CD4-positive, alpha-beta T cell (primary cell): ENCODE results near the gene IGFBP4. TPM values are rescaled to one million over a fixed set of nuclear protein-coding genes. Genes with fewer than 3 reads are reported as not detected.
A peak's percentile ranks its signal among the peaks of the same experiment; 100 is the strongest.

ENCODE experiments used
- ATAC-seq: fragments of 200-7000 bp; cut with Tn5 transposase; one replicate; pipeline ENCODE4 v1.10.0; 2022; ENCODE audit warnings: mild to moderate bottlenecking; ENCODE audit not compliant: poor library complexity
- CTCF ChIA-PET: fragments of 350-600 bp; sonication (Branson Sonifier 250); formaldehyde crosslinking; loops from one replicate; lab custom pipeline; 2021; ENCODE audit warnings: antibody characterized with exemption, inconsistent platforms; lab: Charles Lee
- POLR2A ChIA-PET: fragments of 350-600 bp; sonication (Branson Sonifier 250); formaldehyde crosslinking; loops from one replicate; lab custom pipeline; 2021; ENCODE audit warnings: antibody characterized with exemption, inconsistent platforms; lab: Charles Lee
- DNase-seq, 14 experiments: peaks; one replicate each; pipeline ENCODE4 v3.0.0-alpha.2; 2013 to 2020; ENCODE audit warnings: mixed read lengths in 2 of 14
- H3K27ac ChIP-seq, 2 donors: one replicate each; pipeline versions ENCODE4 v1.5.1 to v1.7.0; 2013; ENCODE audit warnings: low read length in 2 of 2, low read depth in 1 of 2, mild to moderate bottlenecking in 1 of 2
- H3K27me3 ChIP-seq, 2 experiments: 1 replicate in 1 of 2; 2 replicates in 1 of 2; pipeline versions ENCODE4 v1.6.1 to v1.7.0; 2013; ENCODE audit warnings: low read length in 2 of 2, control low read depth in 1 of 2, mild to moderate bottlenecking in 1 of 2, moderate library complexity in 1 of 2; ENCODE audit not compliant: insufficient read depth in 2 of 2, control insufficient read depth in 1 of 2
- H3K36me3 ChIP-seq: one replicate; pipeline ENCODE4 v1.6.1; 2013; ENCODE audit warnings: low read length, control low read depth; ENCODE audit not compliant: insufficient read depth
- H3K4me1 ChIP-seq: one replicate; pipeline ENCODE4 v1.6.1; 2013; ENCODE audit warnings: low read length, control low read depth; ENCODE audit not compliant: insufficient read depth
- H3K4me3 ChIP-seq: one replicate; pipeline ENCODE4 v1.5.1; 2013; ENCODE audit warnings: mild to moderate bottlenecking, low read length, moderate library complexity
- H3K9me3 ChIP-seq, 2 experiments: 1 replicate in 1 of 2; 2 replicates in 1 of 2; pipeline versions ENCODE4 v1.6.1 to v1.7.0; 2013; ENCODE audit warnings: low read length in 2 of 2, mild to moderate bottlenecking in 2 of 2, control low read depth in 1 of 2, moderate library complexity in 1 of 2; ENCODE audit not compliant: control insufficient read depth in 1 of 2, insufficient read depth in 1 of 2
- H3K27ac Mint-ChIP-seq: one replicate; pipeline ENCODE4 v1.8.0; 2020; ENCODE audit warnings: mixed read lengths
- H3K27me3 Mint-ChIP-seq: one replicate; pipeline ENCODE4 v1.8.0; 2021; ENCODE audit warnings: mixed read lengths
- H3K36me3 Mint-ChIP-seq: one replicate; pipeline ENCODE4 v1.8.0; 2021; ENCODE audit warnings: low read depth, mixed read lengths
- H3K4me1 Mint-ChIP-seq: one replicate; pipeline ENCODE4 v1.8.0; 2021; ENCODE audit warnings: low read depth, mixed read lengths
- H3K4me3 Mint-ChIP-seq: one replicate; pipeline ENCODE4 v1.8.0; 2020; ENCODE audit warnings: mild to moderate bottlenecking, mixed read lengths
- H3K9me3 Mint-ChIP-seq: one replicate; pipeline ENCODE4 v1.8.0; 2020; ENCODE audit warnings: mixed read lengths
- intact Hi-C, 2 experiments: fragments of 100-400 bp; cut with DNase I in 1 of 2; cut with micrococcal nuclease in 1 of 2; formaldehyde crosslinking; loops; one replicate each; pipeline versions ENCODE4 v1.15.1 to v1.9.0; 2023 to 2025; cut with DNase I, micrococcal nuclease
- total RNA-seq, 174 experiments: library from RNA in 2 of 174; stranded (reverse) in 2 of 174; gene quantifications; one replicate each; pipeline ENCODE4 v1.2.3 and lab custom pipeline; 2021 to 2026
- TF ChIP-seq, protein P1 (sequence below): fragments of 200-600 bp; IDR thresholded peaks from one replicate; pipeline ENCODE4 v1.8.0; 2022; ENCODE audit warnings: antibody characterized with exemption, mild to moderate bottlenecking

Gene IGFBP4
- total RNA-seq, 2 experiments from 2014 or later = 2.5 to 2.6 TPM

DNA sequence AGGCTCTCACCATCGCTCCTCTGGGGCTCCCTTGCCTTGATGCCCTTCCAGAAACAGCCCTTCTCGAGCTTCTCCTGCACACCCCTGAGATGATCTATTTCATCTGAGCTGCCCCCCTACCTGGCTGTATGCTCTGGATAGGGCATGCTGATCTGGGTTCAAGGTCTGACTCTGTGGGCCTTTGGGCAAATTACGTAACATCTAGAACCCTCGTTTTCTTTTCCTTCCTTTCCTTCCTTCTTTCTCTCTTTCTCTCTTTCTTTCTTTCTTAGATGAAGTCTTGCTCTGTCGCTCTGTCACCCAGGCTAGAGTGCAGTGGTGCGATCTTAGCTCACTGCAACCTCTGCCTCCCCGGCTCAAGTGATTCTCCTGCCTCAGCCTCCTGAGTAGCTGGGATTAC is 37.9 kb downstream of the IGFBP4 start:
- Histone ChIP-seq H3K4me1 (peaks cover 81% of the 10 kb centered on the region), H3K4me3 (no peak overlapping the region), H3K9me3 (no peaks in the 10 kb centered on the region), H3K27ac (peak overlapping the region; percentile 57 to 71), H3K36me3 (no peaks in the 10 kb centered on the region), H3K27me3 (no peaks in the 10 kb centered on the region)
- H3K9me3 Mint-ChIP-seq = no peaks in the 10 kb centered on the region
- H3K27me3 Mint-ChIP-seq = no peaks in the 10 kb centered on the region
- peak overlapping the region; percentile 97 for H3K27ac Mint-ChIP-seq
- CTCF ChIA-PET = interaction anchor here (1.4 to 3.9 kb wide), 2 partner anchors 9 to 52 kb away, joined by 3 to 17 read pairs; no protein-coding TSS in a partner anchor
- peak overlapping the region; percentile 68 for H3K4me3 Mint-ChIP-seq
- intact Hi-C loops = loop anchor here in 1 of 2 experiments (5.0 kb wide), 1 partner anchor 136 kb away; no protein-coding TSS in a partner anchor
- DNase-seq = no peak
- TF ChIP-seq, protein P1, sequence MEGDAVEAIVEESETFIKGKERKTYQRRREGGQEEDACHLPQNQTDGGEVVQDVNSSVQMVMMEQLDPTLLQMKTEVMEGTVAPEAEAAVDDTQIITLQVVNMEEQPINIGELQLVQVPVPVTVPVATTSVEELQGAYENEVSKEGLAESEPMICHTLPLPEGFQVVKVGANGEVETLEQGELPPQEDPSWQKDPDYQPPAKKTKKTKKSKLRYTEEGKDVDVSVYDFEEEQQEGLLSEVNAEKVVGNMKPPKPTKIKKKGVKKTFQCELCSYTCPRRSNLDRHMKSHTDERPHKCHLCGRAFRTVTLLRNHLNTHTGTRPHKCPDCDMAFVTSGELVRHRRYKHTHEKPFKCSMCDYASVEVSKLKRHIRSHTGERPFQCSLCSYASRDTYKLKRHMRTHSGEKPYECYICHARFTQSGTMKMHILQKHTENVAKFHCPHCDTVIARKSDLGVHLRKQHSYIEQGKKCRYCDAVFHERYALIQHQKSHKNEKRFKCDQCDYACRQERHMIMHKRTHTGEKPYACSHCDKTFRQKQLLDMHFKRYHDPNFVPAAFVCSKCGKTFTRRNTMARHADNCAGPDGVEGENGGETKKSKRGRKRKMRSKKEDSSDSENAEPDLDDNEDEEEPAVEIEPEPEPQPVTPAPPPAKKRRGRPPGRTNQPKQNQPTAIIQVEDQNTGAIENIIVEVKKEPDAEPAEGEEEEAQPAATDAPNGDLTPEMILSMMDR = no peak
- H3K4me1 Mint-ChIP-seq = peaks cover 68% of the 10 kb centered on the region
- ATAC-seq = no peak
- H3K36me3 Mint-ChIP-seq = no peaks in the 10 kb centered on the region
- POLR2A ChIA-PET = interaction anchor here (0.7 to 5.0 kb wide), 18 partner anchors 9 to 166 kb away, joined by 3 to 74 read pairs (median 6); partner anchors contain the start of genes IGFBP4 and TOP2A

DNA sequence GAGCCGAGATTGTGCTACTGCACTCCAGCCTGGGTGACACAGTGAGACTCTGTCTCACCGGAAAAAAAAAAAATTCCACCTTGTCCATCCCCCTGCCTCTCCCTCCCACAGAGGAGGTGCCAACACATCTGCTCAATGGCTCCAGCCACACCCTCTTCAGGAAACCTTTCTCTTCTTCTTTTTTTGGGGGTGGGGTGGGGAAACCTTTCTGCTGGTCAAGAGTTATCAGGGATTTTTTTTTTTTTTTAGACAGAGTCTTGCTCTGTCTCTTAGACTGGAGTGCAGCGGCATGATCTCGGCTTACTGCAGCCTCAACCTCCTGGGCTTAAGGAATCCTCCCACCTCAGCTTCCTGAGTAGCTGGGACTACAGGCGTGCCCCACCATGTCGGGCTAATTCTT is 39.5 kb downstream of the IGFBP4 start:
- peak overlapping the region; percentile 97 for H3K27ac Mint-ChIP-seq
- no peak for ATAC-seq
- no peaks in the 10 kb centered on the region for H3K9me3 ChIP-seq
- intact Hi-C loops = loop anchor here in 1 of 2 experiments (5.0 kb wide), 1 partner anchor 135 kb away; no protein-coding TSS in a partner anchor
- no peaks in the 10 kb centered on the region for H3K36me3 Mint-ChIP-seq
- no peak overlapping the region for H3K4me3 Mint-ChIP-seq
- peaks cover 71% of the 10 kb centered on the region for H3K4me1 ChIP-seq
- ChIA-PET CTCF (no interaction called here), POLR2A (interaction anchor here (5.0 kb wide), 1 partner anchor 50 kb away, joined by 74 read pairs; no protein-coding TSS in a partner anchor)
- no peaks in the 10 kb centered on the region for H3K27me3 ChIP-seq
- no peaks in the 10 kb centered on the region for H3K27me3 Mint-ChIP-seq
- TF ChIP-seq, protein P1 = no peak
- DNase-seq = no peak
- H3K27ac ChIP-seq = no peak overlapping the region
- H3K36me3 ChIP-seq = no peaks in the 10 kb centered on the region
- no peak overlapping the region for H3K4me3 ChIP-seq
- H3K4me1 Mint-ChIP-seq = peaks cover 68% of the 10 kb centered on the region
- H3K9me3 Mint-ChIP-seq = no peaks in the 10 kb centered on the region

DNA sequence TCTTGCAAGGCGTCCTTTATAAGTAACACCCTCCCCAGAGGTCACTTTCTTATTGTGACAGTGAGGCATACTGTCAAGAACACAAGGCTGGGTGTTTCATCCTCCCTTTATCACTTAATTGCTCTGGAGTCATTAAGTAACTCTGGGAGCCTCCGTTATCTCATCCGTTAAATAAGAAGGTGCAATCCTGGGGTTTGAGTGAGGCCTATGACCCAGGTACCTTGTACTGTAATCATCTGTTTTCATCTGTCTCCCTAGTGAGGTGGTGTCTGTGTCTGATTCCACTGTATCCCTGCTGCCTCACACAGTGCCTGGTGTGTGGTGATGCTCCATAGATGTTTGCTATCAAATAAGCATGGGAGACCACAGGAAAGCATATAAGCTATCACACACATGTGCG is 40.4 kb downstream of the IGFBP4 start:
- POLR2A ChIA-PET = interaction anchor here (1.1 to 1.2 kb wide), 2 partner anchors 23 to 33 kb away, joined by 3 read pairs; no protein-coding TSS in a partner anchor
- Mint-ChIP-seq H3K4me1 (peaks cover 74% of the 10 kb centered on the region), H3K4me3 (no peak overlapping the region), H3K9me3 (no peaks in the 10 kb centered on the region), H3K36me3 (no peaks in the 10 kb centered on the region), H3K27me3 (no peaks in the 10 kb centered on the region), H3K27ac (peak overlapping the region; percentile 97)
- Histone ChIP-seq H3K9me3 (no peaks in the 10 kb centered on the region), H3K4me1 (peaks cover 61% of the 10 kb centered on the region), H3K36me3 (no peaks in the 10 kb centered on the region), H3K4me3 (no peak overlapping the region), H3K27ac (no peak overlapping the region), H3K27me3 (no peaks in the 10 kb centered on the region)
- intact Hi-C loops = loop anchor here in 1 of 2 experiments (5.0 kb wide), 1 partner anchor 134 kb away; no protein-coding TSS in a partner anchor
- ATAC-seq (no peak), DNase-seq (no peak)
- TF ChIP-seq, protein P1 = no peak
- CTCF ChIA-PET = no interaction called here
